Activated gamma-delta T cell (primary cell): ENCODE data around the gene PKLR.
"Not testable (repeated sequence)": the region's sequence is repeated elsewhere in the genome, so short reads cannot be mapped to it uniquely, and the experiment has no call there.

Experiments
- DNase-seq: peaks from one replicate; lab custom pipeline; 2025; lab: John Stamatoyannopoulos, UW

Gene PKLR

DNA sequence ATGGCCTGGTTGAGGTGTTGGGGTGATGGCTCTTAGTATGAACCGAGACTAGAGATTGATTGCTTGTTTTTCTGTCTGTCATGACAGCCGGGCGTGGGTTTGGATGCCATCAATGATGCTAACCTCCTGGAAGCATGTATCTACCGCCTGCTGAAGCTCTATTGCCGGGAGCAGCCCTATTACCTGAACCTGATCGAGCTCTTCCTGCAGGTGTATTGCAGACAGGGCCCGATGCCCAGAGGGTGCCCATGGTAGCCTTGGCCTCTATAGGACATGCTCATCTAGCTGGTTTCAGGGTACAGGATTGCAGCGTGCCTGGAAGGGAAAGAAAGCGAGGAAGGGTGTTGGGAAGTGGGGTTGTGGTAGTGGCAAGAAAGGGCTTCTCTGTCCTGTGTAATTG lies 16.8 kb upstream of the PKLR start:
- no peak for DNase-seq

DNA sequence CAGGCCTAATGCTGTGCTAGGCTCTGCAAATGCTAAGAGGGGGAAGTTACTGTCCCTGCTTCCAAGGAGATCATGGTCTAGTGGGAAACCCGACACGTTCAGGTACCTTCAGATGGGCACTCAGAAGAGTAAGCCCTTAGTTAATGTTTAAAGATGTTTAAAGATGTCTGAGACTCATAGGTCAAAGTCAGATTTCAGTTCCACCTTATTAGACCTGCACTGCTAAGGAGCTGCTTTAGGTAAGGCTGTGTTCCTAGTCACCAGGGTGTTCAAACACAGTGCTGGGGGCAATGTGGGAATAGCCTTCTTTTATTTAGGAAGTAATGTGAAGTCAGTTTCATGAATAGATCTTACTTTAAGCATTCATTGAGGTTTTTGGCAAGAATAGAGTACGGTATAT lies 15.7 kb upstream of the PKLR start:
- no peak for DNase-seq

DNA sequence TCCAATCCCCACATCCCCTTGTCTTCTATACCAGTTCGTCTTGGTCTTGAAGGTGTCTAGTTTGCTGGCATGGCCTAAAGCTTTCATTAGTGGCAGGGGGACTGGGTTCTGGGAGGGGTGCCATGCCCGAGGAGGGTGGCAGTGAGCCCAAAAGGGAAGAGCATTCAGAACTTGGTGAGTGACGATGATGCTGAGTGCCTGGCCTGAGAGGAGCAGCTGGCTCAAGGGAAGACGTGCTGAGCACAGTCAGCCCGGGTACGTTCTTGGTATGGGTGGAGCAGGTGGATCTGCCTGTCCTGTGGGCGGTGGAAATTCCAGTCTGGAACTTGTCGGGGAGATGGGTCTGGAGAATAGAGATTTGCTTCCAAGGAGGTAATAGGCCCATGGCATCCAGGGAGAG lies 12.0 kb upstream of the PKLR start:
- no peak for DNase-seq

DNA sequence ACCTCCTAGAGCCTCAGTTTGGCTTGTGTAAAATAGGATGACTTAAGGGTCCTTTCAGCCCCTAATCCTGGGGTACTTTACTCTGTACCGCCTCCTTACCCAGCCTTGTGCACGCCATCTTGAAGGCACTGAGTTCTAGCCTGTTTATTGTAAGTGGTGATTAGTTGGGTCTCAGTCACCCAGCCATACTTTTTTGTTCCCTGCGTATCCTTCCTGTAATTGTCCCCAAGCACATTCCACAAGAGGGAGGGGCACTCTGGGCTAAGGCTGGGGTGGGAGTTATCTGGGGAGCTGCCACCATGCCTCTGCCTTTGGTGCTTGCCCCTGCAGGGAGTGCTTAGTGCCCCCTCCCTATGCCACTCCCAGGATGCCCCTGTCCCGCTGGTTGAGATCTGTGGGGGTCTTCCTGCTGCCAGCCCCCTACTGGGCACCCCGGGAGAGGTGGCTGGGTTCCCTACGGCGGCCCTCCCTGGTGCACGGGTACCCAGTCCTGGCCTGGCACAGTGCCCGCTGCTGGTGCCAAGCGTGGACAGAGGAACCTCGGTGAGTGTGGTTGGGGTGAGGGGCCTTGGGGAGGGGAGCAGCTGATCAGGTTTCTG lies 8.3 kb upstream of the PKLR start:
- no peak for DNase-seq

DNA sequence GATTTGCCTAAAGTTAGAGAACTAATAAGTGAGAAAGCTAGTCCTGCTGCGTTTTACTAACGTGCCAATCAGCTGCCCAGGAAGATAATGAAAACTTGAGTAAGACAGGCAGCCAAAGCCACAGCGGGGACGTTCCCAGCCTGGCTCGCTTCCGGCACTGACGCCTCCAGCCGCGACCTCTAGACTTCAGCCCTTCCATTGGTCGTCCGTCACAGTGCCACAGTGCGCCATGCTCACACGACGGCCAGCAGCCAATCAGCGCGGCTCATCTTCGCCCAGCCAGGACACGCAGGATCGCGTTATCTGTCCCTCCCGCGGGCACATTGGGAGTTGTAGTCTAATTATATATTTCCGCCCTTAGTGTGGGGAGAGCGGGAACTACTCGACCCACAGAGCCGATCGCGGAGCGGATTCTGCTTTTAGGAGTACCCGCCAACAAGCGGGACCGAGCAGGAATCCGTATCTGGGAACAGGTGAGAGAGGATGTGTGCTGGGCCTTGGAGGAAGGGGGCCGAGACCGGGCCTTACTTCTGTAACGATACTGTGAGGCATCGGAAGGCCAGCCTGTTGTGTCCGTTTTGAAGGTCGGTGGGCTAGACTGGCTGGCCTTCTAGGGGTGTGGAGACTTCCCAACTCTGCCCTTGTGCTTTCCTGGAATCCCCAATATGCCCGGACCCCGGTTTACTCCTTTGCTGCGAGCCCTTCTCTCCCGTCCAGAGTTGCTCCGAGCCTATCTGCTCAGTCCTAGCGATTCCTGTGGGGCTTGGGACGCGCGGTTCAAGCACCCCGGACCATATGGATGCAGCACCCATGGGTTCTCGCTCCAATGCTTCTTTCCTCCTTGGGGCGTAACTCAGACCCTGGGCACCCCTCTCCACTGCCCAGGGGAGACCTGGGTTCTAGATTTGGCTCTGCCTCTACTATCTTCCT lies 7.5 kb upstream of the PKLR start, which contains the start of gene FDPS:
Gene FDPS, plus strand, starts transcription at position 374 of the 930 bp plus-strand sequence. CDS start 924 bp downstream, outside the sequence.
- peak; percentile 94 for DNase-seq

DNA sequence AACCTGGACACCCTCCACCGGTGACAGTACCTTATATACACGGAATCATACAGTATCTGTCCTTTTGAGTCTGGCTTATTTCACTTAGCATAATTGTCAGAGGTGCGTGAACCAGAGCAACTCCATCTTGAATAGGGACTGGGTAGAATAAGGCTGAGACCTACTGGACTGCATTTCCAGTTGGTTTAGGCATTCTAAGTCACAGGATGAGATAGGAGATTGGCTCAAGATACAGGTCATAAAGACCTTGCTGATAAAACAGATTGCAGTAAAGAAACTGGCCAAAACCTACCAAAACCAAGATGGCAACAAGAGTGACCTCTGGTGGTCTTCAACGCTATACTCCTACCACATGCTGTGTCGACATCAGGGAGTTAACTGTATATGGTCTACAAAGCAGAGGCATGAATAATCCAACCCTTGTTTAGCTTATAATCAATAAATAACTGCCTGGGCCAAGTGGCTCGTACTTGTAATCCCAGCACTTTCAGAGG lies 6.1 kb upstream of the PKLR start:
- no peak for DNase-seq

DNA sequence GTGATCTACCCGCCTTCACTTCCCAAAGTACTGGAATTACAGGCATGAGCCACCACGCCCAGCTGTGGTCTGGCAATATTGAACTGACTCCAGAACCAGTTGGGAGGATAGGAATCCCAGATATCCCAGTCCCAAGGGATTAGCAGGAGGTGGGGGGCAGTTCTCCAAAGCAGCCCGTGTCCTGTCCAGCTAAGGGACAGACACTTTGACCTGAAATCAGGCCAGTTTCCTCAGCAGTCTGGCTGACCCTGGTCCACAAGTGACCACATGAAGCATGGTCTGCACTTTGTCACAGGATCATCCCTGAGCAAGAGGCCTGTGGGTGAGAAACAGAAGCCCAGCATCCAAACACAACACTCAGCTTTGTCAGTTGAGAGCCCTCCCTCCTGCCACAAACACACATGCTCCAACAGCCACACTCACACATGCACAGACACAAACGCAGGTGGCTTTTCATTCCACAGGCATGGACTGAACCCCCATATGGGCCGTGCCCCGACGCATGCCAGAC lies 4.7 kb upstream of the PKLR start:
- no peak for DNase-seq

DNA sequence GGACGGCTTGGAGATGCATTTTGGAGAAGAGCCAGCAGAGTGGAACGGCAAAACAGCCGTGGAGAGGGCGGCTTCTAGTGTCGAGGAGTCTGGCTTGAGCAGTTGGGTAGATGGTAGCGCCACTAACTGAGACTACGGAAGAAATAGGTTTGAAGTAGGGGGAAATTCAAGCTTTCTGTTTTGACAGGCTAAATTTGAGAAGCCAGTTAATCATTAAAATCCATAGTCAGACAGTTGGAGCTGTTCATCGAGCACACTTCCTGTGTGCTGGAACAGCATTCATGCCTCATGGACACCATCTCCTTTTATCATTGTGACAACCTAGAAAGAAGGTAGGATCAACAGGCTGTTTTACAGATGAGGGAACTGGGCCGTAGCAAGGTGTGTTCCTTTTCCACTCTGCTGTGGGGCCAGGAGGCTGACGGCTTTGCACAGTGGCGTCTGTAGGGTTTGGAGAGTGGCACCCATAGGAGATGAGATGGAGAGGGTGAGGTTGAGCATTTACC lies 3.4 kb upstream of the PKLR start:
- no peak for DNase-seq

DNA sequence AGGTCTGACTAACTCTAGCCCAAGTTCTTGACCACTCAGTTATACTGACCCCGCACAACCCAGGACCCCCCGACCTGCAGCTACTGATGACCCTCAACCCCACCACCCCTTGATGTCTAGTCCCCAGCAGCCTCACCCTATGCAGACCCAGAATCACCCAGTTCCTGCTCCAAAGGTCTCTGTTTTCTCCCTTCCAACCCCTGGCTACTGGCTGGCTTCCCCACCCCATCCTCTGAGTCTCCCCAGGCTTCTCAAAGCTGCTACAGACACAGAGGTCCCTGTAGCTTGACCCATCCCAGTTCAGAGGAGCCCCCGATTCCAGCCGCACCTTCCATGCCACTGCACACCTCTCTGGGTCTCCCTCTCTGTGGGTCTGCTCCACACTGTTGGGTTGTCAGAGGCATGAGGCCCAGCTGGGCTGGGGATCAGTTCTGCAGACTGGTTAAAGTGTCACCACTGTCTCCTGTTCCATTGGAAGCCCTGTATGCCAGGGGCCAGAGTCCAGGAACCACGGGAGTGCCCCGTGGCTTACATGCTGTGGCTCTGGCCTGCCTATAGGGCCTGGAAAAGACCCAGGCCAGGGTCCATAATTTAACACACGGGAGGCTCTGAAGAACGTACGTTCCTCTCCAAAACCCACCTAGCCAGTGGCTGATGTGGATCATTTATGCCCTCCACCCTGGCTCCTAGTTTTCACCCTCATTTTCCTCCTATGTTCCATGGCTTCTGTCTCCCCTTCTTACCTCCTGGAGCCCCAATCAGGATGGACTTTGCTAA lies 497 bp downstream of the PKLR start:
- no peak for DNase-seq

DNA sequence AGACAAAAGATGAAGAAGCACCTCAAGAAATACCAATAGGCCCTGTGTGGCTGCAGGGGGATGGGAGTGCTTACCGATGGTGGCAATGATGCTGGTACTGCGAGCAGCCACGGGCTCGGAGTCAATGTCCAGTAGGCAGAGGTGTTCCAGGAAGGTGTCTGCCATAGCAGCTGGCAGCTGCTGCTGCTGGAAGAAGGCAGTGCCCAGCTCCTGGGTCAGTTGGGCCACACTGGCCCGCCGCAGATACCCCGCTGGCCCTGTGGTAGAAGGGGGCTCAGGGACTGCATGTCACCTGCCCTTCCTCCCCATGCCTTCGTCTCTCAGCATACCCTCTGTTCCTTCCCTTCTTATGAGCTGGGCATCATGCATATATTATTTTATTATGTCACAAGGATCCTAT lies 1.2 kb downstream of the PKLR start:
- DNase-seq: no peak

DNA sequence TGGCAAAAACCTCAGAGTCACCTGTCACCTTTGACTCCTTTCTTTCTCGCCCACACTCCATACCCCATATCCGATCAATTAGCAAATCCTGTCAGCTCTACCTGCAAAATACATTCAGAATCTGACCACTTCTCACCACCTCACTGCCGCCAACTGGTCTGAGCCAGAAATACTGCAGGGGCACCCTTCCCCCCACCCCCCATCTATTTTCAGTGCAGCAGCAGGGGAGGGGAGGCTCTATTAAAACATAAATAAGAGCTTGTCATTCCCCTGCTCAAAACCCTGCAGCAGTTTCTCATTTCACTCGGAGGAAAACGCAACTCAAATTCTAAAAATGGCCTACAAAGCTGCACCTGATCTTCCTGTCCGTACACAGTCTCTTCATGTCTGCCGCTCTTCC lies 3.9 kb downstream of the PKLR start:
- DNase-seq: no peak

DNA sequence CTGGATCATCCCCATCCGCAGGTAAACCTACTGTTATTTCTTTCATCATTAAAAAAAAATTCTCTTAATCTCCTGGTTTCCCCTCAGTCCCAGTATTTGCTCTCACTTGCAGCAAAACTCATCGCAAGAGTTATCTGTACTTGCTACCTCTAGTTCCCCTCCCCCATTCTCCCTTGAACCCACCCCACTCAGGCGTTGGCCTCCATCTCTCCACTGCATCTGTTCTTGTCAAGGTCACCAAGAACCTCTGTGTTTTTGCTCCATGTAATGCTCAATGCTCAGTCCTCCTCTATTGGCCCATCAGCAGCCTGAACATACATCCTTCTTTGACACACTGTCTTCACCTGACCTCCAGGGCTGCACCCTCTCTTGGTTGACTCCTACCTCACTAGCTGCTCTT lies 4.6 kb downstream of the PKLR start:
- no peak for DNase-seq

DNA sequence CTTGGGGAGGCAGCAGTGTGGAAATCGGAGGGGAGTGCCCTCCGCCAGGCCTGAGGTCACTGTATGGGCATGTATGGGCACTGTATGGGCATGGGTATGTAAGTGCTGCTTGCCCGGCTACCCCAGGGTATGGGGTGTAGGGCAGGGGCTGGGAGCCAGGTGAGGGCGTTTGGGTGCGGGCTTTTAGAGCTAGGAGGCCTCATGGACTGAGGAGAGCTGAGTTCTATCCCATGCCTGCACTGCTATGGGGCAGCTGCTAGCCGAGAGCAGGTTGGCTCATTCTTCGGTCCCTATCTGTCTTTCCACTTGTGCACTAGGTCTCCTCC lies 5.3 kb downstream of the PKLR start:
- DNase-seq: no peak

DNA sequence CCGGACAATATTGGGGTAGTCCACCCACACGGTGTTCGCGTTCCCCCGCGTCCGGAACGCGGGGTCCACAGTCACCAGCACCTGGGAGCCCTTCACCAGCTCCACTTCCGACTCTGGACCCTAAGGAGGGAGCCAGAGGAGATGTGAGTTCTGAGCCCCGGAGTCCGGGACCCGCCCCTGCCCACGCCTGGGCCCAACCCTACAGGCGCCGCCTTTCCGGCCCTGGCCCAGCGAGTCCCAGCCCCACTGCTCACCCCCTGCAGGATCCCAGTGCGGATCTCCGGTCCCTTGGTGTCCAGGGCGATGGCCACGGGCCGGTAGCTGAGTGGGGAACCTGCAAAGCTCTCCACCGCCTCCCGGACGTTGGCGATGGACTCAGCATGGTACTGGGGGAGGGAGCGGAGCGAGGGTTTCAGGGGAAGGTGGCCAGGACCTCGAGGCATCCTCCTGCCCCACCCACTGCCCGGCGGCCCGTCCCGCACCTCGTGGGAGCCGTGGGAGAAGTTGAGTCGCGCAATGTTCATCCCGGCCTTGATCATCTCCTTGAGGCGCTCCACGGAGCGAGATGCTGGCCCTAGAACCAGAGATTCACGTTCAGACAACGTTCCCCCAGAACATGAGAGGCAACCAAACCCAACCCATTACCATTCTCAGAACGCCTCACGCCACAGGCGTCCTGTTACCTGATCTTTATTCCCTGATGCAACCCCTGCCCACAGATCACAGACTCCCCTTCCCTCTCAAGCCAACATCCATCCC lies 5.9 kb downstream of the PKLR start:
- no peak for DNase-seq

DNA sequence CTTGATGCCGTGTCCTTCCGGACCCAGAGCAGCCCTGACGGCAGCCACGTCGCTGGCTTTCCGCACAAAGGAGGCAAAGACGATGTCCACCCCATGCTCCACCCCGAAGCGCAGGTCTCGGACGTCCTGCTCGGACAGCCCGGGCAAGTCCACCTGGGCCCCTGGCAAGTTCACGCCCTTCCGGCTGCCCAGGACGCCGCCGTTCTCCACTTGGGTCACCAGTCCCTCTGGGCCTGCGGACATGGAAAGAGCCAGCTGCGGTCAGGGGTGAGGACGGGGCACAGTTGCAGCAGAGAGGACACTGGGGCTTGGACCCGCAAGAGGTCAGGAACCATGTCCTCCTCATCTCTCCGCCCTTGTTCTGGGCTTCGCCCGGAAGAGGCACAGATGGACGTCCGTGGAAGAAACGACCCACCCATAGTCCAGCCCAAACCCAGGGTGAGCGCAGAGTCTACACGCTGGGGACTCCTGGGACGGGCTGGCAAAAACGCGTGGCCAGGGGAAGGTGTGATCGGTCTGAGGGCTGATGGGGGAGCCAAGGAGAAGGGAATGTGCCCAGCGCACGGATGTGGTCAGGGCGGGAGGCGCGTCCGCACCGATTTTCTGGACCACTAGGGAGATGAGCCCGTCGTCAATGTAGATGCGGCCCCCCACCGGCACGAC lies 6.6 kb downstream of the PKLR start:
- no peak for DNase-seq

DNA sequence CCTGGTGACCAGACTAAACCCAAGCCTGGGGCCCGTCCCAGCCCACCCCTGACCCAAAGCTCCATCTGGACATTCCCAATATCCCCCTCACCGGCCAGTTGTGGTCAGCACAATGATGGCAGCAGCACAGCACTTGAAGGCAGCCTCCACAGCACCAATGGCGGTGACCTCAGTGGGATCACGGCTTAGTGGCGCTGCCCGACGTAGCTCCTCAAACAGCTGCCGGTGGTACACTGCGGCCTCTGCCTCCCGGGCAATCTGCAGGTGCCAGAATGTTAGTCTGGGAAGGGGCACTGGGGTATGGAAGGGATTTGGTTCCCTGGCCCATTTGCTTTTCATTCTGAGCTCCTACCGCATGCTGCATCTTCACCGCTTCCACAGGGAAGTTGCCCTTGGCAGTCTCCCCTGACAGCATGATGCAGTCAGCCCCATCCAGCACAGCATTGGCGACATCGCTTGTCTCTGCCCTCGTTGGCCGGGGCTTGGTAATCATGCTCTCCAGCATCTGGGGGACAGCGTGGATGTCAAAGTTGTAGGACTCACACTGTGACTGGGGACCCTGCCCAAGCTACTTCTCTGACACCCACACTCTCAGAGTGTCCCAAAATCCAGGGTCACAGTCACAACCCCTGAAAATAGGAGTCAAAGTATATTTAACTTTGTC lies 8.0 kb downstream of the PKLR start:
- no peak for DNase-seq

DNA sequence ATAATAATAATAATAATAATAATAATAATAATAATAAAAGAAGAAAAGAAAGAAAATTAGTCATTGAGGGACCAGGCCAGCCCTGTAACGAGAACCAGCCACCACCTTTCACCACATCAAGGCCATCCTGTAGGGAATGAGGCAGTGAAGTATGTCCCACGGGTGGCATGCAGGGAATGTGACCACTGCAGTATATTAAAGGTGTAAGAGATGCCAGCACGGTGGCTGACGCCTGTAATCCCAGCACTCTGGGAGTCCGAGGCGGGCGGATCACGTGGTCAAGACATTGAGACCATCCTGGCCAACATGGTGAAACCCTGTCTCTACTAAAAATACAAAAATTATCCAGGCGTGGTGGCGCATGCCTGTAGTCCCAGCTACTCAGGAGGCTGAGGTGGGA lies 10.2 kb downstream of the PKLR start:
- not testable (repeated sequence) for DNase-seq

DNA sequence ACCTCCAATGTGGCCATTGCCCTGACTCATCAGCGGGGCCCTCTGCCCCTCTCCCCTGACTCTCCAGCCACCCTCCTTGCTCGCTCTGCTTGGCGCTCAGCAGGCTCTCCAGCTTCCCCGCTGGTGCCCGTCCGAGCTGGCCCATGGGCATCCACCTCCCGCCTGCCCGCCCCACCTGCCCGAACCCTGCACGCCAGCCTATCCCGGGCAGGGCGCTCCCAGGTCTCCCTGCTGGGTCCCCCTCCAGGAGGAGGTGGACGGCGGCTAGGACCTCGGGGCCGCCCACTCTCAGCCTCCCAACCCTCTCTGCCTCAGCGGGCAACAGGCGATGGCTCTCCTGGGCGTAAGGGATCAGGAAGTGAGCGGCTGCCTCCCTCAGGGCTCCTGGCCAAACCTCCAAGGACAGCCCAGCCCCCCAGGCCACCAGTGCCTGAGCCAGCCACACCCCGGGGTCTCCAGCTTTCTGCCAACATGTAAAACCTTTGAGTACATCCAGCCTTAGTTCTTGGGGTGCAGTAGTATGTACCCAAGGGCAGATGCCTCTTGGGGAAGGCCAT lies 13.2 kb downstream of the PKLR start:
- no peak for DNase-seq

DNA sequence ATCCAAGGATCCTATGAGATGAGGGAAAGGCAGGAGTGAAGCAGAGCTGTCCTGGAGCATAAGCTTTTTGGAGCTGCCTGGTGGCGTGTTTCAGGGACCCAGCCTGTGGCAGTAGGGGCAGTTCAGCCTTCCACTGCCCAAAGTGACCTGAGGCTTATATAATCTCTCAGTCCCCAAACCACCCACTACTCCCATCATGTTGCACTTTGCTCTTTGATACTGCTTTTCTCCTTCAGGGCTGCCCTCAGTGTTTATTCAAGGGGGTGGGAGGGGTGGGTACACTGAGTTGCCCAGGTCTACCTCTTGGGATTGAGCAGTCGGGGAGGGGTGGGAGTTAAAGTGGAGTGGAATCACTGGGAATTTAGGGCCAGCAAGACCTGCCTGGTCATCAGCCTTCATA lies 14.7 kb downstream of the PKLR start:
- DNase-seq: no peak

DNA sequence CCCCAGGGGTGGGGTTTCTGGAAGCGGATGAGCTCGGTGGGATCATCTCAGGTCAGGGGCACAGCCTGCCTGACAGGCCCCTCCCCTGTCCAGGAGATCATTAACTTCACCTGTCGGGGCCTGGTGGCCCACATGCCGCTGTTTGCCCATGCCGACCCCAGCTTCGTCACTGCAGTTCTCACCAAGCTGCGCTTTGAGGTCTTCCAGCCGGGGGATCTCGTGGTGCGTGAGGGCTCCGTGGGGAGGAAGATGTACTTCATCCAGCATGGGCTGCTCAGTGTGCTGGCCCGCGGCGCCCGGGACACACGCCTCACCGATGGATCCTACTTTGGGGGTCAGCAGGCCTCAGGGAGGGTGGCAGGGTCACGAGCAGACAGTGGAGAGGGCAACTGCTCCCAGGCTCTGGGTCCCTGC lies 15.6 kb downstream of the PKLR start:
- DNase-seq: no peak
